ENCODE data around the gene MOGAT1.

GRCh38 chr2:222627764-222628163 lies 43.7 kb upstream of the MOGAT1 start:
- no peak for TF ChIP-seq ZNF274 (IDR thresholded peaks at IDR 0.05; ENCODE audit: low read depth, low read length)
- TF ChIP-seq YY1 (IDR thresholded peaks at IDR 0.05; ENCODE audit: insufficient read depth, insufficient read length), result no peak

Measured in NT2/D1 (cell line).